Colonic mucosa (tissue), 4 donors: ENCODE results near the gene TBXA2R. TPM values are rescaled to one million over a fixed set of nuclear protein-coding genes. Genes with fewer than 3 reads are reported as not detected.
A peak's percentile ranks its signal among the peaks of the same experiment; 100 is the strongest.

Source experiments
- DNase-seq: peaks from one replicate; pipeline ENCODE4 v3.0.0-alpha.2; 2020
- H3K27ac ChIP-seq: fragments of 200-600 bp; one replicate; pipeline ENCODE4 v1.8.0; 2021
- H3K27me3 ChIP-seq: fragments of 200-600 bp; one replicate; pipeline ENCODE4 v1.8.0; 2021
- H3K36me3 ChIP-seq: fragments of 200-600 bp; one replicate; pipeline ENCODE4 v1.8.0; 2021
- H3K4me1 ChIP-seq: fragments of 200-600 bp; one replicate; pipeline ENCODE4 v1.8.0; 2021; ENCODE audit warnings: mild to moderate bottlenecking
- H3K4me3 ChIP-seq: fragments of 200-600 bp; one replicate; pipeline ENCODE4 v1.8.0; 2021
- H3K9ac ChIP-seq, 2 donors: one replicate each; pipeline ENCODE4 v1.7.0; 2013; ENCODE audit warnings: control low read depth in 2 of 2, low read depth in 2 of 2, low read length in 2 of 2
- H3K9me3 ChIP-seq: fragments of 200-600 bp; one replicate; pipeline ENCODE4 v1.8.0; 2021
- CTCF ChIP-seq: fragments of 200-600 bp; IDR thresholded peaks from one replicate; pipeline ENCODE4 v1.8.0; 2022; ENCODE audit warnings: antibody characterized with exemption, mild to moderate bottlenecking
- intact Hi-C: fragments of 100-400 bp; cut with DNase I; formaldehyde crosslinking; loops from one replicate; pipeline ENCODE4 v1.14.1; 2022
- total RNA-seq, 2 donors: library from RNA; stranded (reverse); fragmentation: NEBNext Ultra II Directional in 1 of 2; extraction: Animal tissue kit (Norgen Biotek cat#: 25700) in 1 of 2; gene quantifications; one replicate each; pipeline ENCODE4 v1.2.1, GENCODE V29; 2021
- donor health status: healthy.
- donor health status: DM: no; HTN: no; CAD: no.
- donor health status: DM: no; HTN: no; CAD: no.

TBXA2R gene
- total RNA-seq, 2 donors from 2014 or later: 1.5 to 1.7 TPM

- intact Hi-C loops: no loop called here
- Histone ChIP-seq H3K9ac (peak overlapping the region; percentile 66 to 81), H3K4me1 (peaks cover 14% of the 10 kb centered on the region), H3K4me3 (peak overlapping the region; percentile 97), H3K36me3 (no peaks in the 10 kb centered on the region), H3K27me3 (no peaks in the 10 kb centered on the region), H3K27ac (peak overlapping the region; percentile 77), H3K9me3 (no peaks in the 10 kb centered on the region)
- no peak for DNase-seq
- TF ChIP-seq CTCF: no peak
These were observed 19.4 kb upstream of the TBXA2R start for GRCh38 chr19:3625996-3626472.

GRCh38 chr19:3623716-3624115 lies 17.0 kb upstream of the TBXA2R start:
- peaks cover 14% of the 10 kb centered on the region for H3K4me1 ChIP-seq
- no peaks in the 10 kb centered on the region for H3K9me3 ChIP-seq
- no peak overlapping the region for H3K9ac ChIP-seq
- H3K27ac ChIP-seq: no peak overlapping the region
- DNase-seq: no peak
- H3K4me3 ChIP-seq: no peak overlapping the region
- no peaks in the 10 kb centered on the region for H3K36me3 ChIP-seq
- intact Hi-C loops: no loop called here
- TF ChIP-seq CTCF: no peak
- no peaks in the 10 kb centered on the region for H3K27me3 ChIP-seq

GRCh38 chr19:3622224-3622623 lies 15.5 kb upstream of the TBXA2R start:
- no peak for DNase-seq
- no peak overlapping the region for H3K27ac ChIP-seq

GRCh38 chr19:3621689-3622088 lies 15.0 kb upstream of the TBXA2R start:
- Histone ChIP-seq H3K27me3 (no peaks in the 10 kb centered on the region), H3K4me3 (no peak overlapping the region), H3K4me1 (peaks cover 10% of the 10 kb centered on the region), H3K9ac (no peak overlapping the region), H3K36me3 (no peaks in the 10 kb centered on the region), H3K27ac (no peak overlapping the region), H3K9me3 (no peaks in the 10 kb centered on the region)
- TF ChIP-seq CTCF: no peak
- intact Hi-C loops: no loop called here
- DNase-seq: no peak

More at GRCh38 chr19:3622224-3622623, 15.5 kb upstream of the TBXA2R start:
- Histone ChIP-seq H3K27me3 (no peaks in the 10 kb centered on the region), H3K9ac (no peak overlapping the region), H3K36me3 (no peaks in the 10 kb centered on the region), H3K4me3 (no peak overlapping the region), H3K4me1 (peaks cover 11% of the 10 kb centered on the region), H3K9me3 (no peaks in the 10 kb centered on the region)
- intact Hi-C loops: no loop called here
- no peak for TF ChIP-seq CTCF

- no peaks in the 10 kb centered on the region for H3K27me3 ChIP-seq
- no peak overlapping the region for H3K27ac ChIP-seq
- no peaks in the 10 kb centered on the region for H3K36me3 ChIP-seq
- H3K4me1 ChIP-seq: peaks cover 10% of the 10 kb centered on the region
- H3K9me3 ChIP-seq: no peaks in the 10 kb centered on the region
- intact Hi-C loops: no loop called here
- no peak for TF ChIP-seq CTCF
- H3K9ac ChIP-seq: no peak overlapping the region
- DNase-seq: no peak
- H3K4me3 ChIP-seq: no peak overlapping the region
These were observed 14.3 kb upstream of the TBXA2R start for GRCh38 chr19:3620817-3621547.
